ENCODE measurements around the gene CLCN7. TPM values are rescaled to one million over a fixed set of nuclear protein-coding genes. Genes with fewer than 3 reads are reported as not detected.

CLCN7 gene
- polyA plus RNA-seq, 1 donor from 2014 or later = 40.9 TPM

GRCh38 chr16:1445518-1446203, 29.2 kb downstream of the CLCN7 start:
- no peak overlapping the region for H2AFZ ChIP-seq (ENCODE audit: low read depth, low read length)
- no peak overlapping the region for H3K4me2 ChIP-seq (ENCODE audit: low read length)
- H3K27ac ChIP-seq (ENCODE audit: low read length) = no peak overlapping the region
- no peaks in the 10 kb centered on the region for H3K27me3 ChIP-seq (ENCODE audit: insufficient read depth, low read depth, low read length)
- no peaks in the 10 kb centered on the region for H3F3A ChIP-seq (ENCODE audit: insufficient read depth, low read length, poor library complexity, severe bottlenecking)
- no peaks in the 10 kb centered on the region for H3K79me2 ChIP-seq (replicated peaks; ENCODE audit: insufficient read depth, low read length)
- no peak overlapping the region for H3K9ac ChIP-seq (ENCODE audit: low read length)
- H3K4me3 ChIP-seq (ENCODE audit: low read length) = no peak overlapping the region
- H4K20me1 ChIP-seq (ENCODE audit: insufficient read depth) = no peaks in the 10 kb centered on the region
- H3K36me3 ChIP-seq (ENCODE audit: insufficient read depth, low read length) = no peaks in the 10 kb centered on the region
- H3K9me2 ChIP-seq (ENCODE audit: insufficient read depth, low read length) = no peaks in the 10 kb centered on the region
- H3K9me3 ChIP-seq (ENCODE audit: low read length) = no peaks in the 10 kb centered on the region
- TF ChIP-seq RAD21 (conservative IDR thresholded peaks at IDR 0.05) (no peak), SMC3 (conservative IDR thresholded peaks at IDR 0.05; ENCODE audit: poor library complexity) (no peak), CTCF (IDR thresholded peaks at IDR 0.05; ENCODE audit: poor library complexity, severe bottlenecking) (no peak), TAF1 (IDR thresholded peaks at IDR 0.05; ENCODE audit: low read depth) (no peak)

GRCh38 chr16:1444730-1445517, 29.9 kb downstream of the CLCN7 start:
- Histone ChIP-seq H3K4me3 (ENCODE audit: low read length) (no peak overlapping the region), H3F3A (ENCODE audit: insufficient read depth, low read length, poor library complexity, severe bottlenecking) (no peaks in the 10 kb centered on the region), H3K27ac (ENCODE audit: low read length) (no peak overlapping the region), H3K9me3 (ENCODE audit: low read length) (no peaks in the 10 kb centered on the region), H3K27me3 (ENCODE audit: insufficient read depth, low read depth, low read length) (no peaks in the 10 kb centered on the region), H4K20me1 (ENCODE audit: insufficient read depth) (no peaks in the 10 kb centered on the region), H3K4me2 (ENCODE audit: low read length) (no peak overlapping the region), H3K79me2 (replicated peaks; ENCODE audit: insufficient read depth, low read length) (no peaks in the 10 kb centered on the region), H3K9ac (ENCODE audit: low read length) (no peak overlapping the region), H3K36me3 (ENCODE audit: insufficient read depth, low read length) (no peaks in the 10 kb centered on the region), H3K9me2 (ENCODE audit: insufficient read depth, low read length) (no peaks in the 10 kb centered on the region), H2AFZ (ENCODE audit: low read depth, low read length) (no peak overlapping the region)
- TF ChIP-seq REST (IDR thresholded peaks at IDR 0.05; ENCODE audit: borderline replicate concordance) (no peak), EP300 (conservative IDR thresholded peaks at IDR 0.05; ENCODE audit: poor library complexity, severe bottlenecking) (no peak), MXI1 (conservative IDR thresholded peaks at IDR 0.05; ENCODE audit: poor library complexity, severe bottlenecking) (no peak)
